ENCODE data around the gene MMP25. TPM values are rescaled to one million over a fixed set of nuclear protein-coding genes. Genes with fewer than 3 reads are reported as not detected.

Gene MMP25
- polyA plus RNA-seq, 1 of the 3 experiments (the other 2 are of a cell fraction) = 0.03 TPM

GRCh38 chr16:3017344-3017743 is 29.0 kb upstream of the MMP25 start:
- Histone ChIP-seq H3F3A (replicated peaks; ENCODE audit: insufficient read depth) (peaks cover 16% of the 10 kb centered on the region), H3K36me3 (replicated peaks in 1 of 2; ENCODE audit: control insufficient read depth in 1 of 2, insufficient read depth in 2 of 2, low read length in 1 of 2) (peaks cover 4 to 10% of the 10 kb centered on the region in 2 experiments), H3K79me2 (ENCODE audit: insufficient read depth) (peaks cover 11% of the 10 kb centered on the region; the same call in 1 of the 2 replicates), H3K9me2 (no peaks in the 10 kb centered on the region), H2AFZ (ENCODE audit: low read depth) (no peak overlapping the region), H3K4me1 (ENCODE audit: control insufficient read depth in 1 of 2, insufficient read depth in 2 of 2, low read depth in 1 of 2, low read length in 1 of 2) (peaks cover 0 to 23% of the 10 kb centered on the region in 2 experiments; a peak in 1 of 4 replicates), H3K4me2 (no peak overlapping the region), H3K9ac (no peak overlapping the region), H3K27ac (ENCODE audit: low read depth in 2 of 2, low read length in 1 of 2) (no peak overlapping the region), H3K27me3 (ENCODE audit: insufficient read depth) (no peaks in the 10 kb centered on the region), H3K4me3 (ENCODE audit: low read depth in 2 of 2, low read length in 1 of 2) (no peak overlapping the region), H4K20me1 (ENCODE audit: insufficient read depth) (peaks cover 8% of the 10 kb centered on the region), H3K9me3 (no peaks in the 10 kb centered on the region)
- ChIA-PET CTCF (interaction anchor here (6.8 to 8.5 kb wide), 2 partner anchors 11 to 14 kb away, joined by 72 to 111 read pairs; no protein-coding TSS in a partner anchor), POLR2A (no interaction called here)
- TF ChIP-seq TAF1 (IDR thresholded peaks at IDR 0.05; ENCODE audit: borderline replicate concordance, low read depth, low read length) (no peak), SIN3A (IDR thresholded peaks at IDR 0.05; ENCODE audit: borderline replicate concordance, low read depth, low read length) (no peak), MEF2A (IDR thresholded peaks at IDR 0.05; ENCODE audit: borderline replicate concordance, low read depth) (no peak), YY1 (IDR thresholded peaks at IDR 0.05; ENCODE audit: low read depth) (no peak), RCOR1 (IDR thresholded peaks at IDR 0.05; ENCODE audit: low read length) (no peak), NFIC (IDR thresholded peaks at IDR 0.05; ENCODE audit: borderline replicate concordance) (no peak), FOSL2 (IDR thresholded peaks at IDR 0.05; ENCODE audit: borderline replicate concordance, low read depth) (no peak), CHD2 (IDR thresholded peaks at IDR 0.05; ENCODE audit: low read length, partially characterized antibody) (no peak), TEAD4 (IDR thresholded peaks at IDR 0.05; ENCODE audit: borderline replicate concordance, insufficient read depth) (no peak), MXI1 (IDR thresholded peaks at IDR 0.05; ENCODE audit: low read depth, low read length) (no peak), SMC3 (IDR thresholded peaks at IDR 0.05; ENCODE audit: low read depth, low read length) (no peak), ZBTB33 (IDR thresholded peaks at IDR 0.05; ENCODE audit: borderline replicate concordance, low read depth) (no peak), RFX5 (IDR thresholded peaks at IDR 0.05; ENCODE audit: low read length) (no peak)
- TF ChIP-seq, protein P1, sequence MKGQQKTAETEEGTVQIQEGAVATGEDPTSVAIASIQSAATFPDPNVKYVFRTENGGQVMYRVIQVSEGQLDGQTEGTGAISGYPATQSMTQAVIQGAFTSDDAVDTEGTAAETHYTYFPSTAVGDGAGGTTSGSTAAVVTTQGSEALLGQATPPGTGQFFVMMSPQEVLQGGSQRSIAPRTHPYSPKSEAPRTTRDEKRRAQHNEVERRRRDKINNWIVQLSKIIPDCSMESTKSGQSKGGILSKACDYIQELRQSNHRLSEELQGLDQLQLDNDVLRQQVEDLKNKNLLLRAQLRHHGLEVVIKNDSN (IDR thresholded peaks at IDR 0.05; ENCODE audit: borderline replicate concordance, low read depth) = no peak
- WGBS (ENCODE audit: low lambda C conversion rate) = 93% methylated on average over 19 of the region's 20 CpGs
- no peak for DNase-seq

Data from SK-N-SH (cell line).